ENCODE results near the gene CSHL1.
A peak's percentile ranks its signal among the peaks of the same experiment; 100 is the strongest.
"Not testable (repeated sequence)": the region's sequence is repeated elsewhere in the genome, so short reads cannot be mapped to it uniquely, and the experiment has no call there.

Gene CSHL1

GRCh38 chr17:63882626-63883126 is 28.4 kb downstream of the CSHL1 start:
- not testable (repeated sequence) for DNase-seq (ENCODE audit: low spot score)

GRCh38 chr17:63881935-63882601 is 29.0 kb downstream of the CSHL1 start, which contains the start of gene GH2:
Gene GH2 (minus strand): TSS chr17:63881944. CDS start chr17:63881801, 143 bp downstream.
- peak; percentile 70 for DNase-seq (ENCODE audit: low spot score)

GRCh38 chr17:63881337-63881736 is 29.7 kb downstream of the CSHL1 start:
- DNase-seq (ENCODE audit: low spot score) = peak; percentile 11

- DNase-seq (ENCODE audit: low spot score) = no peak
These were observed 30.4 kb downstream of the CSHL1 start for GRCh38 chr17:63880706-63881105.

GRCh38 chr17:63878413-63878812 is 32.6 kb downstream of the CSHL1 start:
- not testable (repeated sequence) for DNase-seq (ENCODE audit: low spot score)

- DNase-seq (ENCODE audit: low spot score) = not testable (repeated sequence)
These were observed 36.4 kb downstream of the CSHL1 start for GRCh38 chr17:63874693-63875092.

- DNase-seq (ENCODE audit: low spot score) = not testable (repeated sequence)
These were observed 36.9 kb downstream of the CSHL1 start for GRCh38 chr17:63874061-63874626.

GRCh38 chr17:63873577-63873976 is 37.5 kb downstream of the CSHL1 start, which contains the start of gene CSH2:
Gene CSH2 (minus strand): TSS chr17:63873677. CDS start chr17:63873614, 63 bp downstream.
- not testable (repeated sequence) for DNase-seq (ENCODE audit: low spot score)

GRCh38 chr17:63871646-63872365 is 39.3 kb downstream of the CSHL1 start:
- DNase-seq (ENCODE audit: low spot score) = not testable (repeated sequence)

GRCh38 chr17:63870292-63870665 is 40.8 kb downstream of the CSHL1 start:
- DNase-seq (ENCODE audit: low spot score) = not testable (repeated sequence)

- not testable (repeated sequence) for DNase-seq (ENCODE audit: low spot score)
These were observed 41.4 kb downstream of the CSHL1 start for GRCh38 chr17:63869491-63870291.

- not testable (repeated sequence) for DNase-seq (ENCODE audit: low spot score)
These were observed 44.4 kb downstream of the CSHL1 start for GRCh38 chr17:63866625-63867024.

Measured in RKO (cell line).